Activated T-helper 1 cell treated with anti-CD3 and anti-CD28 coated beads, Interleukin-12 subunit alpha, Interleukin-12 subunit beta, Interleukin-2, Interleukin-4 antibody, amounts not matched to agents 30 ng/mL and 10 ng/mL and 1 ng/mL, durations not matched to agents 14 hours and 24 hours and 36 hours (primary cell): ENCODE measurements around the gene EFCAB6. TPM values are rescaled to one million over a fixed set of nuclear protein-coding genes. Genes with fewer than 3 reads are reported as not detected.

ENCODE experiments used
- DNase-seq: peaks from one replicate; pipeline ENCODE4 v3.0.0; 2021; ENCODE audit warnings: low spot score
- H3K27ac Mint-ChIP-seq: one replicate; pipeline ENCODE4 v1.8.0; 2021; ENCODE audit warnings: mild to moderate bottlenecking, mixed read lengths
- H3K27me3 Mint-ChIP-seq: one replicate; pipeline ENCODE4 v1.8.0; 2022; ENCODE audit warnings: mild to moderate bottlenecking, moderate library complexity, mixed read lengths; ENCODE audit not compliant: insufficient read depth
- H3K36me3 Mint-ChIP-seq: one replicate; pipeline ENCODE4 v1.8.0; 2021; ENCODE audit warnings: low read depth, mixed read lengths
- H3K4me1 Mint-ChIP-seq: one replicate; pipeline ENCODE4 v1.8.0; 2021; ENCODE audit warnings: low read depth, mixed read lengths
- H3K4me3 Mint-ChIP-seq: one replicate; pipeline ENCODE4 v1.8.0; 2021; ENCODE audit warnings: mild to moderate bottlenecking, moderate library complexity, mixed read lengths
- H3K9me3 Mint-ChIP-seq: one replicate; pipeline ENCODE4 v1.8.0; 2021; ENCODE audit warnings: mixed read lengths
- intact Hi-C: fragments of 100-400 bp; cut with micrococcal nuclease; formaldehyde crosslinking; loops from one replicate; pipeline ENCODE4 v1.15.1; 2024
- total RNA-seq: library from RNA; stranded (reverse); gene quantifications from 2 replicates; pipeline ENCODE4 v1.2.3, GENCODE V29; 2022

The EFCAB6 gene
- total RNA-seq, 1 donor from 2014 or later, result not detected

- DNase-seq, result no peak
- H3K27me3 Mint-ChIP-seq, result no peaks in the 10 kb centered on the region
- no peak overlapping the region for H3K27ac Mint-ChIP-seq
- H3K36me3 Mint-ChIP-seq, result no peaks in the 10 kb centered on the region
- intact Hi-C loops, result no loop called here
- no peak overlapping the region for H3K4me3 Mint-ChIP-seq
- no peaks in the 10 kb centered on the region for H3K9me3 Mint-ChIP-seq
- peaks cover 11% of the 10 kb centered on the region for H3K4me1 Mint-ChIP-seq
These were observed 332.7 kb downstream of the EFCAB6 start for GRCh38 chr22:43479301-43479950.

Other genes starting within 250 kb of the EFCAB6 start
- gene SULT4A1, start 50.2 kb upstream of the EFCAB6 start, total RNA-seq, result not detected in 2 replicates
- gene PNPLA5, start 79.7 kb upstream of the EFCAB6 start, total RNA-seq, result not detected in 2 replicates
- 0.86 and 1.6 TPM in 2 replicates for gene PNPLA3, start 111.5 kb upstream of the EFCAB6 start, total RNA-seq
- gene SAMM50, start 143.1 kb upstream of the EFCAB6 start, total RNA-seq, result 60.6 and 63.0 TPM in 2 replicates
- gene PARVB, start 212.0 kb upstream of the EFCAB6 start, total RNA-seq, result 91.6 and 91.7 TPM in 2 replicates